Measurements from ENCODE around the gene CASP12.

CASP12 gene

DNA sequence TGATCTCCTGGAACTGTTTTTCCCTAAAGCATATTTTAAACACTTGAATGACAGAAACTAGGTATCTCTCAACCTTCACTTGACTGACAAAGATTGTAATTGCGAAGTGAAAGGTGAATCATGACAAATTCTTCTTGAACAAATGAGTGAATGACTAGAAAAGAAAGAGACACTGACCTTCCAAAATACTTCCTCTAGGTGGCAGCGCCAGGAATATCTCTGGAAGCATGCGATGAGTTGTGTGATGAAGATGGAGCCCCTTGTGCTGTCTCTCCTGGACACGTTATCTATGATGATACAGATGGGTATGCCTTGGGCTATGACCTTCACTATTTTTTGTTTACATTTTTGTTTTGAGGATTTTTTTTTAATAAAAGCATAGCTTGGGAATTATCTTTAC is 7.0 kb upstream of the CASP12 start:
- TF ChIP-seq CTCF (IDR thresholded peaks at IDR 0.05), result no peak

DNA sequence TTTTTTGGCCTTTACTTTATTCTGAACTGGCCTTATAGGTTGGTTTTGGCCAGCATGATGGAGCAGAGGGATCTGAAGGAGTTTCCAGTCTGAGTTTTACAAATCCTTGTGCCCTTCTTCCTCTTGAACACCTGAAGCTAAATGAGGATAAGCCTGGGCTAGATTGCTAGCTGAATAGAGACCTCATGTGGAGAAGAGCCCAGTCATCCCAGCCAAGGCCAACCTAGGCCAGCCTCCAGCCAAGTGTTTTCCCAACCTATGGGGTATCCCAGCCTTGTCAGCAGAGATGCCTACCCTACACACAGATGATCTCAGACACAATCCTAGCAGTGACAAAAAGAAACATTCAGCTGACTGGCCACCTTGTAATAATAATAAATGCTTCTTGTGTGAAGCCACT is 966 bp upstream of the CASP12 start:
- no peak for TF ChIP-seq CTCF (IDR thresholded peaks at IDR 0.05)

- TF ChIP-seq CTCF (IDR thresholded peaks at IDR 0.05), result no peak
Observed at GRCh38 chr11:104898685-104899013, 389 bp upstream of the CASP12 start.

- no peak for TF ChIP-seq CTCF (IDR thresholded peaks at IDR 0.05)
Observed at GRCh38 chr11:104895634-104896033, 2.6 kb downstream of the CASP12 start.

- no peak for TF ChIP-seq CTCF (IDR thresholded peaks at IDR 0.05)
Observed at GRCh38 chr11:104893876-104894275, 4.4 kb downstream of the CASP12 start.

DNA sequence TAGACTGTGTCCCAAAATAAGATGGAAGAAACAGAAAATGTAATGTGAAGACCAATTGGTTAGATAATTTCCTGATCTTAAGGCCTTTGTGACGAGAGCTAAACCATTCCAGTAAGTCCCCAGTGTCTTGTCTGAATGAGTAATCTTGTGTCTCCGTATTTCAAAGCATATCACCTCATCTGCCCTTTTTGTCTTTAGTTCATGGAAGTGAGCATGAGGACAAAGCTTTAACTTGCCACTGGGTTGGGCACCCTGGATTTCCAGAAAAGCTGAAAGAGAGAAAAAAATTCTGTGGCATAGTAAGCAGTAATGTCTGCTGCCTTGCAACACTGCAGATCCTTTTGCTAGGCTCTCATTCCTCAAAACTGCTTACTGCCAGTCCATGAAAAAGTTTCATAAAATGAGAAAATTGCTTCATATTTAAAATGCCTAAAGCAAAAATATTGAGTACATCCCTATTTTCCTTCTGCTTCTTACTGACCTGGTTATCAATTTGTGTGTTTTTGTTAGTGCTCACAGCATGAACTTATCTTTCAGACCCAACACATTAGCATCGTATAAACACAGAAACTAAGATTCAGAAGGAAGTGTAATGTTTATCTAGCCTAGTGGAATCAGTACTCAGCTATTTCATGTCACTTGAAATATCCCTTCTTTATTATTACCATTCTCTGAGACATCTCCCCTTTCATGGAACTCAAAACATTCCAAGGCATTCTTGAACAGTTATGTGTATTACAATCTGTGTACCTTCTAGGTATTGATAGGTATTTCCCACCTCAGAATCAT is 5.3 kb downstream of the CASP12 start:
- TF ChIP-seq CTCF (IDR thresholded peaks at IDR 0.05), result no peak

DNA sequence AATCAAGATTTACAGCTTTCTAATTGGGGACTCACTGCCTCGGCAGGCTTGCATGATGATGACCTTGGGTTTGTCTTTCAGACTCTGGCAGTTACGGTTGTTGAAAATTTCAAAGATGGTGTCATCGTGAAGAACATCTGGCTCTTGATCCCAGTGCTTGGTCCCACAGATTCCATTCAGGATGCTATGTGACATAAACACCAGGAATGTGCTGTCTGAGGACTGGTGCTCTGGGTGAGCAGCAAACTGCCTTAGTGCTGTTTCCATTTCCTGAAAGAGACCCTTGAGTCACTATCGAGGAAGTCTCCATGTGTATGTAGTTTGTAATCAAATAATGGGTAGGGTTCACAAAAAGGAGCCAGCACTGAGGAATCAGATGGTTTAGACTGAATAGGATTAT is 7.1 kb downstream of the CASP12 start:
- no peak for TF ChIP-seq CTCF (IDR thresholded peaks at IDR 0.05)

DNA sequence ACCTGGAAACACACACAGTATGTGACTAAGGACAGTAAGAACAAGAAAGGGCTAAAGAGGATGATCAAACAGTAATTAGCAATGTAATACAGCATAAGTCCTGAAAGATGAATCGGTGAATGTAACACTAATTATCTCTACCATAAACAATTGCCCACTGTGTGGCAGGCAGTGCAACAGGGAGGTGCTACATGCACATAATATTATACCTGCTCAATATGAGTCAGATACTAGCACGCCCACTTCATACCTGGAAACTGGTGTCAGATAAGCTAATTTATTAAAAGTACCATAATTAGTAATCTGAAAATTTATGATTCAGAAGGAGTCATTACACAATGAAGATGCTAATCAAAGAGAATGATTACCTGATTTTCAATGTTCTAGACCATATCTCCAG is 14.9 kb downstream of the CASP12 start:
- TF ChIP-seq CTCF (IDR thresholded peaks at IDR 0.05), result no peak
